ENCODE measurements around the gene IFNA5.

DNA sequence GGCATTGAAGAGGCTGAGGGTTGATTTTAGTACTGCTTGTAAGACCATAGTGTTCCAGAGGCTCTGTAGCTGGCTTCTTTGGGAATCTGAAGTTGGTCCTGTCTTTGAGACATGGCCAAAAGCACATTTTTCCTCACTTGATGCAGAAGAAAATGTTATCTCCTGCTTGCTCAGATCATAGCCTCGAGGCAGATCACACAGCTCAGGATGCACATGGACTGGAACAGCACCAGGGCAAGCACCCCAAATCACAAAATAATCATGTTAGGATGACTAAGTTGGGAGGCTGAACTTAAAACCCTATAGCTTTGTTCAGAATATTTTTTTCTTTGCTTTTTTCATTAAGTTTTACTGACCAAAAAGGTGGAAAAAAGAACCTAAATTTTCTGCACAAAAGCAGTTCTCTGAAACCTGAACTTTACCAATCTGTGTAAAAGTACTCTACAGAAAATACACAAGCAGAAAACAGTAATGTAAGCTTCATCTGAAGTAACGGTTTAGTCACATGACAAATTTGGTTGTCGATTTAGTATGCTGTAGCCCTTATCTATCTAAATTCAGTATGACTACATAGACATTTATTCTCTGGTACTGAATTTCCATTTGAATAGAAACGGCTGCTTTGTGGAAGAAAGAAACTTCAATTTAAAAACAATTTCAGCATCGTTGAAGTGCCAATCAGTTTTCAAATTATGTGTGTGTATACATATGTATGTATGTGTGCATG, 26.7 kb upstream of the IFNA5 start:
- TF ChIP-seq, protein P1, sequence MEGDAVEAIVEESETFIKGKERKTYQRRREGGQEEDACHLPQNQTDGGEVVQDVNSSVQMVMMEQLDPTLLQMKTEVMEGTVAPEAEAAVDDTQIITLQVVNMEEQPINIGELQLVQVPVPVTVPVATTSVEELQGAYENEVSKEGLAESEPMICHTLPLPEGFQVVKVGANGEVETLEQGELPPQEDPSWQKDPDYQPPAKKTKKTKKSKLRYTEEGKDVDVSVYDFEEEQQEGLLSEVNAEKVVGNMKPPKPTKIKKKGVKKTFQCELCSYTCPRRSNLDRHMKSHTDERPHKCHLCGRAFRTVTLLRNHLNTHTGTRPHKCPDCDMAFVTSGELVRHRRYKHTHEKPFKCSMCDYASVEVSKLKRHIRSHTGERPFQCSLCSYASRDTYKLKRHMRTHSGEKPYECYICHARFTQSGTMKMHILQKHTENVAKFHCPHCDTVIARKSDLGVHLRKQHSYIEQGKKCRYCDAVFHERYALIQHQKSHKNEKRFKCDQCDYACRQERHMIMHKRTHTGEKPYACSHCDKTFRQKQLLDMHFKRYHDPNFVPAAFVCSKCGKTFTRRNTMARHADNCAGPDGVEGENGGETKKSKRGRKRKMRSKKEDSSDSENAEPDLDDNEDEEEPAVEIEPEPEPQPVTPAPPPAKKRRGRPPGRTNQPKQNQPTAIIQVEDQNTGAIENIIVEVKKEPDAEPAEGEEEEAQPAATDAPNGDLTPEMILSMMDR (conservative IDR thresholded peaks at IDR 0.05 in 1 of 2, IDR thresholded peaks at IDR 0.05 in 1 of 2; ENCODE audit: extremely low read depth in 1 of 2, insufficient read depth in 1 of 2, low read depth in 1 of 2, low read length in 2 of 2): no peak
- TF ChIP-seq EZH2 (IDR thresholded peaks at IDR 0.05; ENCODE audit: borderline replicate concordance, low read length): no peak
